Measurements from ENCODE around the gene RB1. TPM values are rescaled to one million over a fixed set of nuclear protein-coding genes. Genes with fewer than 3 reads are reported as not detected.
A peak's percentile ranks its signal among the peaks of the same experiment; 100 is the strongest.

The RB1 gene
- total and polyA plus RNA-seq, 4 donors: 10.0 to 69.9 (median 26.1) TPM

- WGBS, 2 donors: 8 to 23% methylated on average over 16 of the region's 16 CpGs
- ATAC-seq (ENCODE audit: insufficient read depth, low FRiP score) (peak; percentile 63), DNase-seq (peak; percentile 48 to 77 (median 72))
- Histone ChIP-seq H3K36me3 (ENCODE audit: control insufficient read depth in 4 of 4, insufficient read depth in 4 of 4, low read length in 4 of 4) (peaks cover 0 to 17% (median 8%) of the 10 kb centered on the region in 4 donors), H3K9ac (ENCODE audit: insufficient read depth in 1 of 2, low read length in 2 of 2) (peak overlapping the region in 1 of 2 donors; percentile 2), H3K9me3 (ENCODE audit: control insufficient read depth in 4 of 4, insufficient read depth in 3 of 4, low read length in 3 of 4) (peaks cover 0 to 2% (median 0%) of the 10 kb centered on the region in 4 donors), H3K4me3 (no peak overlapping the region), H3K27me3 (ENCODE audit: control insufficient read depth in 3 of 3, insufficient read depth in 3 of 3, low read length in 2 of 3) (no peaks in the 10 kb centered on the region), H3K27ac (ENCODE audit: low read depth in 1 of 2, low read length in 1 of 2) (peak overlapping the region; percentile 51 to 84), H3K4me1 (ENCODE audit: control insufficient read depth in 5 of 5, insufficient read depth in 5 of 5, low read length in 5 of 5) (peaks cover 0 to 10% (median 2%) of the 10 kb centered on the region in 5 donors)
- no peak for TF ChIP-seq CTCF (IDR thresholded peaks at IDR 0.05; ENCODE audit: control extremely low read depth, extremely low read depth)
These were observed 189.0 kb downstream of the RB1 start for GRCh38 chr13:48492470-48493065.

GRCh38 chr13:48493066-48493765 lies 189.7 kb downstream of the RB1 start:
- WGBS, 2 donors: 62 to 69% methylated on average over 4 of the region's 4 CpGs
- Histone ChIP-seq H3K9ac (ENCODE audit: insufficient read depth in 1 of 2, low read length in 2 of 2) (no peak overlapping the region), H3K36me3 (ENCODE audit: control insufficient read depth in 4 of 4, insufficient read depth in 4 of 4, low read length in 4 of 4) (peaks cover 0 to 15% (median 7%) of the 10 kb centered on the region in 4 donors), H3K27me3 (ENCODE audit: control insufficient read depth in 3 of 3, insufficient read depth in 3 of 3, low read length in 2 of 3) (no peaks in the 10 kb centered on the region), H3K27ac (ENCODE audit: low read depth in 1 of 2, low read length in 1 of 2) (peak overlapping the region; percentile 51 to 81), H3K4me1 (ENCODE audit: control insufficient read depth in 5 of 5, insufficient read depth in 5 of 5, low read length in 5 of 5) (peaks cover 0 to 10% (median 2%) of the 10 kb centered on the region in 5 donors), H3K9me3 (ENCODE audit: control insufficient read depth in 4 of 4, insufficient read depth in 3 of 4, low read length in 3 of 4) (no peaks in the 10 kb centered on the region), H3K4me3 (no peak overlapping the region)
- no peak for TF ChIP-seq CTCF (IDR thresholded peaks at IDR 0.05; ENCODE audit: control extremely low read depth, extremely low read depth)
- DNase-seq: peak in 1 of 3 donors; percentile 12
- ATAC-seq (ENCODE audit: insufficient read depth, low FRiP score): no peak

GRCh38 chr13:48493851-48494250 lies 190.3 kb downstream of the RB1 start:
- H3K27ac ChIP-seq (ENCODE audit: low read depth in 1 of 2, low read length in 1 of 2): no peak overlapping the region
- H3K36me3 ChIP-seq (ENCODE audit: control insufficient read depth in 4 of 4, insufficient read depth in 4 of 4, low read length in 4 of 4): peaks cover 0 to 12% (median 4%) of the 10 kb centered on the region in 4 donors
- no peak overlapping the region for H3K9ac ChIP-seq (ENCODE audit: insufficient read depth in 1 of 2, low read length in 2 of 2)
- DNase-seq (peak in 1 of 3 donors; percentile 34), ATAC-seq (ENCODE audit: insufficient read depth, low FRiP score) (no peak)
- H3K4me1 ChIP-seq (ENCODE audit: control insufficient read depth in 5 of 5, insufficient read depth in 5 of 5, low read length in 5 of 5): peaks cover 0 to 10% (median 2%) of the 10 kb centered on the region in 5 donors
- no peaks in the 10 kb centered on the region for H3K27me3 ChIP-seq (ENCODE audit: control insufficient read depth in 3 of 3, insufficient read depth in 3 of 3, low read length in 2 of 3)
- WGBS, 2 donors: 53 to 70% methylated on average over 2 of the region's 2 CpGs
- H3K4me3 ChIP-seq: no peak overlapping the region
- TF ChIP-seq CTCF (IDR thresholded peaks at IDR 0.05; ENCODE audit: control extremely low read depth, extremely low read depth): no peak
- H3K9me3 ChIP-seq (ENCODE audit: control insufficient read depth in 4 of 4, insufficient read depth in 3 of 4, low read length in 3 of 4): no peaks in the 10 kb centered on the region

Data from lung (tissue), 12 donors.